MM.1S (cell line): ENCODE results near the gene ARHGEF40.

ENCODE experiments used
- EZH2 ChIP-seq: fragments of 300-600 bp; sonication (generic); optimal IDR thresholded peaks from 2 replicates; pipeline ENCODE3; 2017; ENCODE audit warnings: low read depth, mild to moderate bottlenecking, antibody characterized with exemption, low read length, mixed read lengths
- EZH2phosphoT487 ChIP-seq: fragments of 300-600 bp; sonication (generic); IDR thresholded peaks from 2 replicates; pipeline ENCODE4 v1.6.1; 2018; ENCODE audit warnings: antibody characterized with exemption, low read length
- TF ChIP-seq, protein P1 (sequence below): fragments of 300-600 bp; sonication (generic); IDR thresholded peaks from 2 replicates; pipeline ENCODE4 v1.5.1; 2016; ENCODE audit warnings: antibody characterized with exemption, low read length, mixed read lengths

- TF ChIP-seq, protein P1, sequence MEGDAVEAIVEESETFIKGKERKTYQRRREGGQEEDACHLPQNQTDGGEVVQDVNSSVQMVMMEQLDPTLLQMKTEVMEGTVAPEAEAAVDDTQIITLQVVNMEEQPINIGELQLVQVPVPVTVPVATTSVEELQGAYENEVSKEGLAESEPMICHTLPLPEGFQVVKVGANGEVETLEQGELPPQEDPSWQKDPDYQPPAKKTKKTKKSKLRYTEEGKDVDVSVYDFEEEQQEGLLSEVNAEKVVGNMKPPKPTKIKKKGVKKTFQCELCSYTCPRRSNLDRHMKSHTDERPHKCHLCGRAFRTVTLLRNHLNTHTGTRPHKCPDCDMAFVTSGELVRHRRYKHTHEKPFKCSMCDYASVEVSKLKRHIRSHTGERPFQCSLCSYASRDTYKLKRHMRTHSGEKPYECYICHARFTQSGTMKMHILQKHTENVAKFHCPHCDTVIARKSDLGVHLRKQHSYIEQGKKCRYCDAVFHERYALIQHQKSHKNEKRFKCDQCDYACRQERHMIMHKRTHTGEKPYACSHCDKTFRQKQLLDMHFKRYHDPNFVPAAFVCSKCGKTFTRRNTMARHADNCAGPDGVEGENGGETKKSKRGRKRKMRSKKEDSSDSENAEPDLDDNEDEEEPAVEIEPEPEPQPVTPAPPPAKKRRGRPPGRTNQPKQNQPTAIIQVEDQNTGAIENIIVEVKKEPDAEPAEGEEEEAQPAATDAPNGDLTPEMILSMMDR, result no peak
- no peak for TF ChIP-seq EZH2
- no peak for TF ChIP-seq EZH2phosphoT487
These were observed 8.6 kb downstream of the ARHGEF40 start for GRCh38 chr14:21078726-21079125.
